Large intestine (tissue), 3 donors: Measurements from ENCODE around the gene CCDC85C. TPM values are rescaled to one million over a fixed set of nuclear protein-coding genes. Genes with fewer than 3 reads are reported as not detected.

Experiments used
- DNase-seq, 2 donors: peaks; one replicate each; pipeline versions ENCODE4 v3.0.0 to v3.0.0-alpha.2; 2013
- H3K27ac ChIP-seq: one replicate; pipeline ENCODE4 v1.5.1; 2013; ENCODE audit warnings: low read length
- H3K27me3 ChIP-seq: 2 replicates; pipeline ENCODE4 v1.6.1; 2013; ENCODE audit warnings: low read length; ENCODE audit not compliant: control insufficient read depth, insufficient read depth
- H3K36me3 ChIP-seq: 2 replicates; pipeline ENCODE4 v1.6.1; 2013; ENCODE audit warnings: low read length; ENCODE audit not compliant: control insufficient read depth, insufficient read depth
- H3K4me1 ChIP-seq: one replicate; pipeline ENCODE4 v1.6.1; 2013; ENCODE audit warnings: low read length; ENCODE audit not compliant: control insufficient read depth, insufficient read depth
- H3K4me3 ChIP-seq: one replicate; pipeline ENCODE4 v1.5.1; 2013; ENCODE audit warnings: low read length
- H3K9me3 ChIP-seq: one replicate; pipeline ENCODE4 v1.6.1; 2013; ENCODE audit warnings: mild to moderate bottlenecking, low read depth, low read length, moderate library complexity; ENCODE audit not compliant: control insufficient read depth
- WGBS: methylation state at CpG from one replicate; pipeline ENCODE4 v1.1.5; 2013; ENCODE audit warnings: low lambda C conversion rate; ENCODE audit not compliant: insufficient coverage; 5-methylcytosine and 5-hydroxymethylcytosine counted together
- polyA plus RNA-seq: library from polyadenylated mRNA; unstranded; fragments of 120-200 nt; gene quantifications from one replicate; pipeline ENCODE4 v1.2.1, GENCODE V29; 2013

Gene CCDC85C
- polyA plus RNA-seq, 1 donor = 28.5 TPM

DNA sequence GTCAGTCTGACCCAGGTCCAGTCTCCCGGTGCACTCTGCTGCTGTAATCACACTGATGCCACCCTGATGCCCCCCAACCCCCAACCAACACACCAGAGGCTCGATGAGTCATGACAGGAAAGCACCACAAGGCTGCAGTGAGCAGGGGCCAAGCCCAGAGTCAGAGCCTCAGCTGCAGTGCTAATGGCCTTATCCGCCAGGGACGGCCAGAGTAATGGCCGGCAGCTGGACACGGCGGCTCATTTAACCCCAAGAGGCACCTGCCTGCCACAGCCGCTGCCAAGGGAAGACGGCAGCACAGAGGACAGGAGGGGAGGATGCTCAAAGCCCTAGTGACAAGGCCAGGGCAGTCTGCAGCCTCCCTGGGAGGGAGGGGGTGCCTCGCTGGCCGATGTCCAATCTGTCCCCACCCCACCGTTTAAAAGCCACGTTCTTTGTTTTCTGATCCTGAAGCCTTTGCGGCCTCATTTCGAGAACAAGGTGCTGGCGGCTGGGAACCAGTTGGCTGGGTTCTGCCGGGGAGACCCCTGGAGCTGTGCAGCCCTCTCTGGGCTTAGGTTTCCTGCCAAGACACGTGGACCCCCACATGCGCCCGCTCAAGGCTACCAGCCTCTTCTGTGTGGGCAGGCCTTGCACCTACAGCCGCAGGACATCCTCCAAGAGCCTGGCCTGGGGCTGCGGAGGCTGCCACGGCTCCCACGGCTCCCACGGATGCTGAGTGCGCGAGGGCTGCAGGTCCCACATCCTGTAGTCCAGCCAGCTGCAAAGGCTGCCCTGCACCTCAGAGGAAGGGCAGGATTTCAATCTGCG is 13.1 kb downstream of the CCDC85C start:
- H3K4me1 ChIP-seq = peaks cover 34% of the 10 kb centered on the region
- H3K4me3 ChIP-seq = no peak overlapping the region
- H3K36me3 ChIP-seq = no peaks in the 10 kb centered on the region
- no peak overlapping the region for H3K27ac ChIP-seq
- no CpG with 5 or more reads among the region's 28 CpGs for WGBS
- no peaks in the 10 kb centered on the region for H3K27me3 ChIP-seq
- H3K9me3 ChIP-seq = no peaks in the 10 kb centered on the region
- no peak for DNase-seq

DNA sequence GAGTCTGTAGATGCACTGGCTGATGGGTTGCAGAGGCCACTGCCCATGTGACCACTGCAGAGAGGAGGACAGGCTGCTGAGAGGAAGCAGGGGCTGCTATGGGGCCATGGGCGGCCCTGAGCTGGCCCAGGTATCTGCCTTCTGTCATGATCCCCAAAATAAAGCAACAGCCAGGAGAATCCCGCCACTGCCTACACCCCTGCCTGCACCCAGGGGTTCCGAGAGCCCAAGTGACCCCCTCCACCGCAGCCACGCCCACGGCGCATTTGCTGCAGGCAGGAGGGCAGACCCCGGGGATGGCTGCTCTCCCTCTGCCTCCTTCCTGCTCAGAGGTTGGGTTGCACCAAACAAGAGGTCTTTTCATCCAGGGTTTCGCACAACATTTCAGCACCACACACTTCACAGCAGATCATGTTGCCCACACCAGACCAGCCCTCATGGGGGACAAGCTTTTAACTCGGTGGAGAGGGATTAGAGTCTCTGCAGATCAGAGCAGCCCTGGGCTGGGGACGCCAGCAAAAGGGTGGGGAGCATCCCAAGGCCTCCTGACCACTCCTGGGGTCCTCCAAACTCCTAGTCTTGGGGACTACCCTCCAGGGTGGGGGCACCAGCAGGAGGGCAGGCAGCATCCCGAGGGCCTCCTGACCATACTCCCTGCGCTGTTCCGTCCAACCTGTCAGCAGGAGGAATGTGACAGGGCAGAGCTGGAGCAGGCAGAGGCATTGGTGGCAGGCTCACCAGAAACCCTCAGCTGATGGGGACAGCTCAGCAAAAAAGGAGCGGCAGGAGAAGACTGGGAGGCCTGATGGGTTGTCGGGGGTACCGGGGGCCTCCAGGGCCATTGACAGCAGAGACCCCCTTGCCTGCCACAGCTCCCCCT is 14.1 kb downstream of the CCDC85C start:
- Histone ChIP-seq H3K27me3 (no peaks in the 10 kb centered on the region), H3K9me3 (no peaks in the 10 kb centered on the region), H3K4me3 (no peak overlapping the region), H3K27ac (no peak overlapping the region), H3K4me1 (peaks cover 35% of the 10 kb centered on the region), H3K36me3 (no peaks in the 10 kb centered on the region)
- no peak for DNase-seq
- WGBS = no CpG with 5 or more reads among the region's 17 CpGs

DNA sequence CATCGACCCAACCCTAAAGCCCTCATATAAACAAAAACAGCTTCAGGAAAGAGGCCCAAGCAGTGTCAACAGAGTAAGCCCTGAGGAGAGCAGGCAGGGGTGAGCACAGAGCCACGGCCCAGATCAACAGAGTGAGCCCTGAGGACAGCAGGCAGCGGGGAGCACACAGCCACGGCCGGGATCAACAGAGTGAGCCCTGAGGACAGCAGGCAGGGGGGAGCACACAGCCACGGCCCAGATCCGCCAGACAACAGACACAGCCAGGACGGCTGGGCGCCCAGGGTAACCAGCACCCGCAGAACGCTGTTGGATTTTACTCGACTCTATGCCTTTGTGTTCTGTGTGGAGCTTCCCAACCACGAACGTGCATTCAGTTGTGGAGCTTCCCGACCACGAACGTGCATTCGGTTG is 15.0 kb downstream of the CCDC85C start:
- Histone ChIP-seq H3K4me3 (no peak overlapping the region), H3K4me1 (peaks cover 31% of the 10 kb centered on the region), H3K27me3 (no peaks in the 10 kb centered on the region), H3K27ac (no peak overlapping the region), H3K36me3 (no peaks in the 10 kb centered on the region), H3K9me3 (no peaks in the 10 kb centered on the region)
- no peak for DNase-seq
- 100% methylated on average over 1 of the region's 18 CpGs for WGBS

DNA sequence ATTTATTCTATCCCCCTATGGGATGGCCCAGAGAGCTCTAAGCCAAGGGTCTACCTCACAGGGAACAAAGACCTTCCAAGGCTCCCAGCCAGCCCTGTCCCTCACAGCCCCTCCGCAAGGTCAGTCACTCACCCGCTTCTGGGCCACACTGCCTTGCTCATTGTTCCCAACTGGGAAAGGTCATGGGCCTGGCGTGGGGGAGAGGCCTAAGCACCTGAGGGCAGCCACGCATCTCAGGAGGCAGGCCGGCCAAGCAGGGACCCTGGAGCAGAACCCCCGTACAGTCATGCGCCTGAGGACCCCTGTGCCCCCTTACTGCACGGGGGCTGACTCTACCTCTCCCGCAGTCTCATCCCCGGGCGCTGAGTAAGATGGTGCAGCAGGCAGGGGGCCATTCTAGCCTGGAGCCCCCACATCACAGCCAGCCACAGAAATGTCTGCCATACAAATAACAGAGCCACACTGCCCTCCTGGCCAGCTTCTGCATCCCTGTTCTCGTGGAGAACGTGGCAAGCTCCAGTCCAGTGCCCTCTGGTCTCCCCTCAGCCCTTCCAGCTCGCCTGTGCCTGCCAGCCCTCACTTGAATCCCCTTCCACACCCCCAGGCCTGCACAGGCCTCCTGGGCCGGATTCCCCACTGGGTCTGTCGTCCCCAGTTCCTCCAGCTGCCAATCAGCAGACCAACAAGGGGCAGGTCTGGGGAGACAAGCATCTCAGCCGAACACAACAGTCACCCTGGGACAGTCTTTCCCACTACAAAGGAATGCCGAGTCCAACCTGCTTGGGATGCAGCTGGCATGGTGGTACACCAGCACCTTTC is 16.3 kb downstream of the CCDC85C start:
- no CpG with 5 or more reads among the region's 18 CpGs for WGBS
- no peak overlapping the region for H3K27ac ChIP-seq
- H3K4me3 ChIP-seq = no peak overlapping the region
- no peaks in the 10 kb centered on the region for H3K27me3 ChIP-seq
- peaks cover 30% of the 10 kb centered on the region for H3K4me1 ChIP-seq
- H3K9me3 ChIP-seq = no peaks in the 10 kb centered on the region
- no peak for DNase-seq
- no peaks in the 10 kb centered on the region for H3K36me3 ChIP-seq

DNA sequence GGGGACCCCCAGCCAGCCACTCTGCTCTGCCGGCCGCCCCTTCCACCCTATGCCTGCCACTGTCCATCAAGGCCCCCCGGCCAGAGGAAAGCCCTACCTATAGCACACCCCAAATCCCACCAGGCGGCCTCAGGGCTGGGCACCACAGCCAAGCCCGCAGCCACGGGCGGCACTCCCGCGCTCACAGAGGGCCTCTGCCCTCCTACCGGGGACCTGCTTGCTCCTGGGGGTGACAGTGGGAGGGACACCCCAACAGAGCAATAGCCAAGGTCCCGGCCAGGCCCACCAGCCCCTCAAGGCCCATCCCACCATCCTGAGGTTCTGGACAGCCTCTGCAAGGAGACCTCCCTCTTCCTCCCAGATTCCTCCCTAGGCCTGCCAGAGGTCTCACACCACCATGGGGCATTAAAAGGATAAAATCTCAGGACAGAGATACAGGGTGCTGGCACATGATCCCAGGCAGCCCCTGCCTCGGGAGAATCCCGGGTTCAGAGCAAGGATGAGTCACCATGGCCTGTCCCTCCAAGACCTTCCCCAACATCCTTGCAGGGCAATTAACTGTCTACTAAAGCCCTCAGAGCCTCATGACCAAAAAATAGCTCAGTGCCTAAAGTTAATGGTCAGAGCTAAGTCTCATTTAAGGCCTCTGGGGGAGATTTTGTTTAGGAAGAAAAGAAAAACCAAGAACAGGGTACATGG is 17.1 kb downstream of the CCDC85C start:
- H3K4me1 ChIP-seq = peaks cover 27% of the 10 kb centered on the region
- no peak overlapping the region for H3K4me3 ChIP-seq
- no peaks in the 10 kb centered on the region for H3K9me3 ChIP-seq
- H3K27me3 ChIP-seq = no peaks in the 10 kb centered on the region
- no peaks in the 10 kb centered on the region for H3K36me3 ChIP-seq
- no peak for DNase-seq
- WGBS = no CpG with 5 or more reads among the region's 13 CpGs
- peak overlapping the region; percentile 21 for H3K27ac ChIP-seq

DNA sequence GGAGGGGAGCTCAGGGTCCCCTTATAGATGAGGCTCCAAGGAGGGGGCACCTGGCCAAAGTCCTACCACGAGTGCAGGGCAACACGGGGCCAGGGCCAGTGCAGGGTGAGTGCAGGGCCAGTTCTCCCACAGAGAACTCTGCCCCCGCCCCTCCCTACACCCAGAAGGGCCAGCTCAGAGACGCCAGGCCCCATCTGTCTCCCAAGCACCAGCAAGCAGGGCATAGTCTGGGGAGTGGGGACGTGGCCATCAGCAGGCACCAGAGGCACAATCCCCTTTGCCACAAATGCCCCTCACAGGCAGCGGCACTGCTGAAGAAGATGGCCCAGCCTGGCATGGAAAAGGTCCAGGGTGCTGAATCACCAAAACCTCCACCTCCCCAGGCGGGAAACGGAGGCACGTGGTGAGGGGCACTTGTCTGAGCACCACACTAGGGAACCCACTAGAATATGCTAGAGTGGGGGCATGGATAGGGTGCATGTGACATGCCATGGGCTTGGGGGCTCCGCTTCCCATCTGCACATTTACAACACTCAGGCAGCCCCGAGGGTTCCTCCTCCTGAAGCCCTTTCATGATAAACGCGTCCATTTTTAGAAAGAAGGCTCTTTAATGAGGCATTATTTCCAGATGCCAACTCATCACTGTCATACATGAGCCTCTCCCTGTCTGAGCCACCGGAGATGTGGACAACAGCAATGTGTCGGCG is 17.8 kb downstream of the CCDC85C start:
- H3K27me3 ChIP-seq = no peaks in the 10 kb centered on the region
- DNase-seq = peak; percentile 79 to 87
- no peaks in the 10 kb centered on the region for H3K36me3 ChIP-seq
- WGBS = no CpG with 5 or more reads among the region's 16 CpGs
- H3K4me3 ChIP-seq = no peak overlapping the region
- no peaks in the 10 kb centered on the region for H3K9me3 ChIP-seq
- H3K27ac ChIP-seq = peak overlapping the region; percentile 64
- H3K4me1 ChIP-seq = peaks cover 27% of the 10 kb centered on the region

DNA sequence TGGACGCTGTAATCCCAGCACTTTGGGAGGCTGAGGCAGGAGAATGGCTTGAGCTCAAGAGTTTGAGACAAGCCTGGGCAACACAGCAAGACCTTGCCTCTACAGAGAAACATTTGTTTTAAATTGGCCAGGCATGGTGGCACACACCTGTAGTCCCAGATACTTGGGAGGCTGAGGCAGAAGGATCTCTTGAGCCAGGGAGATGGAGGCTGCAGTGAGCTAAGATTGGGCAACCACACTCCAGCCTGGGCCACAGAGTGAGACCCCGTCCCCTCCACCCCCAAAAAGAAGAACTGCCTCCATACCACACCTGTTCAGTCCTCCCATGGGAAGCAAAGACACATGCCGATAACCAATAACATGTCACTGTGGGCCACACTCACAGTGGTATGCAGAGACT is 19.2 kb downstream of the CCDC85C start:
- Histone ChIP-seq H3K27ac (peak overlapping the region; percentile 64), H3K4me1 (peaks cover 34% of the 10 kb centered on the region), H3K36me3 (no peaks in the 10 kb centered on the region), H3K4me3 (no peak overlapping the region), H3K9me3 (no peaks in the 10 kb centered on the region), H3K27me3 (no peaks in the 10 kb centered on the region)
- no peak for DNase-seq
- no CpG with 5 or more reads among the region's 3 CpGs for WGBS

GRCh38 chr14:99581938-99582337 is 22.1 kb downstream of the CCDC85C start:
- no peak for DNase-seq
- Histone ChIP-seq H3K4me1 (peaks cover 55% of the 10 kb centered on the region), H3K4me3 (no peak overlapping the region), H3K27ac (no peak overlapping the region), H3K9me3 (no peaks in the 10 kb centered on the region), H3K27me3 (no peaks in the 10 kb centered on the region), H3K36me3 (no peaks in the 10 kb centered on the region)
- WGBS = no CpG with 5 or more reads among the region's 11 CpGs

DNA sequence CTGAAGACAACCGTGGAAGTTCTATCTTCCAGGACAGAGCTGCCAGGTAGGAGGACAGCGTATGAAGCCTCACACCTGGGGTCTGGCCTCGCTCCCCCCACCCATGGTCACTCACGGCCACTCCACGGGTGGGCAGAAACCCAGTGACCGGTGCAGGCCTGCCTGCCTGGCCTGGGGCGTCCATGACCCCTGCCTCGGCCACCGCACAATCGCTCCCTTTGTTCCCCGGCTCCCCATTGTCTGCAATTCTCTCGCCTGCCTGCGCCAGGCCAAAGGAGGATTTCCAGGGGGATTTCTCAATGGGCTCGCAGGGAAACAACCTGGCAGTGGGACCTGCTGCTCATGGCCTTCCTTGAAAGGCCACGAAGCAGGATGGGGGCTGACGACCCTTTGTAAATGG is 22.6 kb downstream of the CCDC85C start:
- Histone ChIP-seq H3K4me3 (no peak overlapping the region), H3K27me3 (no peaks in the 10 kb centered on the region), H3K27ac (no peak overlapping the region), H3K9me3 (no peaks in the 10 kb centered on the region), H3K4me1 (peaks cover 55% of the 10 kb centered on the region), H3K36me3 (no peaks in the 10 kb centered on the region)
- DNase-seq = no peak
- WGBS = 100% methylated on average over 1 of the region's 16 CpGs
